Caco-2 (cell line): ENCODE measurements around the gene LTBP2. TPM values are rescaled to one million over a fixed set of nuclear protein-coding genes. Genes with fewer than 3 reads are reported as not detected.
A peak's percentile ranks its signal among the peaks of the same experiment; 100 is the strongest.

Experiments used
- BruUV-seq: library from RNA; stranded (reverse); fragments of 400-500 nt; replicated peaks from 2 replicates; lab custom pipeline; 2021; lab: Mats Ljungman, UMichigan
- CTCF ChIA-PET: fragments of 300-600 bp; sonication (Branson Sonifier 250); formaldehyde crosslinking; loops from one replicate; lab custom pipeline; 2022; ENCODE audit warnings: antibody characterized with exemption; lab: Charles Lee
- POLR2A ChIA-PET: fragments of 300-600 bp; sonication (Branson Sonifier 250); formaldehyde crosslinking; loops from one replicate; lab custom pipeline; 2022; ENCODE audit warnings: antibody characterized with exemption; lab: Charles Lee
- DNase-seq, 2 experiments: peaks; one replicate each; pipeline versions ENCODE4 v3.0.0 to v3.0.0-alpha.2; 2020 to 2022
- H3K27me3 ChIP-seq: replicated peaks from 2 replicates; pipeline ENCODE4 v1.6.0; 2011; ENCODE audit warnings: low read length; ENCODE audit not compliant: control insufficient read depth, insufficient read depth
- H3K36me3 ChIP-seq: 2 replicates; pipeline ENCODE4 v1.5.1; 2011; ENCODE audit warnings: low read length; ENCODE audit not compliant: control insufficient read depth, insufficient read depth
- H3K4me1 ChIP-seq: fragments of 250-450 bp; sonication (Bioruptor Pico); 2 replicates; pipeline ENCODE4 v1.5.1; 2020; ENCODE audit warnings: mild to moderate bottlenecking
- H3K4me3 ChIP-seq: 2 replicates; pipeline ENCODE4 v1.5.1; 2011; ENCODE audit warnings: low read depth, mild to moderate bottlenecking, control low read depth, low read length
- H3K9me3 ChIP-seq: fragments of 250-450 bp; sonication (Bioruptor Pico); 2 replicates; pipeline ENCODE4 v1.5.1; 2020; ENCODE audit warnings: mild to moderate bottlenecking, moderate library complexity
- H3K27ac Mint-ChIP-seq: one replicate; pipeline ENCODE4 v1.8.0; 2022; ENCODE audit warnings: mixed read lengths; ENCODE audit not compliant: unreplicated experiment
- H3K27me3 Mint-ChIP-seq: one replicate; pipeline ENCODE4 v1.8.0; 2022; ENCODE audit warnings: mixed read lengths; ENCODE audit not compliant: insufficient read depth, unreplicated experiment
- H3K36me3 Mint-ChIP-seq: one replicate; pipeline ENCODE4 v1.8.0; 2022; ENCODE audit warnings: mild to moderate bottlenecking, mixed read lengths; ENCODE audit not compliant: insufficient read depth, unreplicated experiment
- H3K4me1 Mint-ChIP-seq: one replicate; pipeline ENCODE4 v1.8.0; 2022; ENCODE audit warnings: low read depth, mixed read lengths; ENCODE audit not compliant: unreplicated experiment
- H3K4me3 Mint-ChIP-seq: one replicate; pipeline ENCODE4 v1.8.0; 2022; ENCODE audit warnings: mild to moderate bottlenecking, moderate library complexity, mixed read lengths; ENCODE audit not compliant: unreplicated experiment
- H3K9me3 Mint-ChIP-seq: one replicate; pipeline ENCODE4 v1.8.0; 2022; ENCODE audit warnings: mixed read lengths; ENCODE audit not compliant: unreplicated experiment
- CTCF ChIP-seq, 2 experiments: fragments of 200-600 bp in 1 of 2; IDR thresholded peaks; 1 replicate in 1 of 2; 2 replicates in 1 of 2; pipeline versions ENCODE4 v1.5.1 to v1.8.0; 2011 to 2022; ENCODE audit warnings: antibody characterized with exemption in 1 of 2, control low read depth in 1 of 2, inconsistent platforms in 1 of 2, low read depth in 1 of 2, low read length in 1 of 2, mild to moderate bottlenecking in 1 of 2, moderate library complexity in 1 of 2; ENCODE audit not compliant: insufficient read depth in 1 of 2, severe bottlenecking in 1 of 2, unreplicated experiment in 1 of 2
- intact Hi-C: fragments of 100-400 bp; cut with micrococcal nuclease; formaldehyde crosslinking; loops from one replicate; pipeline ENCODE4 v1.10.0; 2022; ENCODE audit not compliant: unreplicated experiment
- total RNA-seq: library from RNA; stranded (reverse); gene quantifications from 2 replicates; pipeline ENCODE4 v1.2.3, GENCODE V29; 2022

Gene LTBP2
- total RNA-seq, 1 experiment from 2014 or later = 0.86 TPM

- intact Hi-C loops = no loop called here
- Mint-ChIP-seq H3K27me3 (peaks cover 10% of the 10 kb centered on the region), H3K4me3 (no peak overlapping the region), H3K27ac (no peak overlapping the region), H3K9me3 (no peaks in the 10 kb centered on the region), H3K36me3 (no peaks in the 10 kb centered on the region), H3K4me1 (no peaks in the 10 kb centered on the region)
- no TSS peak for BruUV-seq
- CTCF ChIA-PET = interaction anchor here (0.9 to 1.6 kb wide), 5 partner anchors 11 to 66 kb away, joined by 3 to 7 read pairs (median 3); partner anchors contain the start of genes ISCA2 and NPC2
- no peaks in the 10 kb centered on the region for H3K27me3 ChIP-seq
- no peaks in the 10 kb centered on the region for H3K9me3 ChIP-seq
- no peaks in the 10 kb centered on the region for H3K36me3 ChIP-seq
- no peak for TF ChIP-seq CTCF (IDR thresholded peaks at IDR 0.05; ENCODE audit: insufficient read depth in 1 of 2, low read depth in 1 of 2, low read length in 1 of 2, severe bottlenecking in 1 of 2, unreplicated experiment in 1 of 2)
- no peak for DNase-seq
- H3K4me1 ChIP-seq = no peaks in the 10 kb centered on the region
- POLR2A ChIA-PET = no interaction called here
- no peak overlapping the region for H3K4me3 ChIP-seq
Measured at GRCh38 chr14:74508844-74509428, 103.1 kb downstream of the LTBP2 start.

GRCh38 chr14:74508292-74508731 is 103.7 kb downstream of the LTBP2 start:
- no TSS peak for BruUV-seq
- no peak overlapping the region for H3K4me3 Mint-ChIP-seq
- Histone ChIP-seq H3K4me3 (no peak overlapping the region), H3K4me1 (no peaks in the 10 kb centered on the region), H3K27me3 (no peaks in the 10 kb centered on the region), H3K9me3 (no peaks in the 10 kb centered on the region), H3K36me3 (no peaks in the 10 kb centered on the region)
- ChIA-PET CTCF (interaction anchor here (0.9 to 1.6 kb wide), 5 partner anchors 10 to 66 kb away, joined by 3 to 7 read pairs (median 3); partner anchors contain the start of genes ISCA2 and NPC2), POLR2A (no interaction called here)
- DNase-seq = no peak
- no peaks in the 10 kb centered on the region for H3K36me3 Mint-ChIP-seq
- H3K9me3 Mint-ChIP-seq = no peaks in the 10 kb centered on the region
- peak; percentile 30 to 69 for TF ChIP-seq CTCF (IDR thresholded peaks at IDR 0.05; ENCODE audit: insufficient read depth in 1 of 2, low read depth in 1 of 2, low read length in 1 of 2, severe bottlenecking in 1 of 2, unreplicated experiment in 1 of 2)
- intact Hi-C loops = no loop called here
- no peaks in the 10 kb centered on the region for H3K4me1 Mint-ChIP-seq
- H3K27me3 Mint-ChIP-seq = peaks cover 10% of the 10 kb centered on the region
- no peak overlapping the region for H3K27ac Mint-ChIP-seq

- no peak overlapping the region for H3K27ac Mint-ChIP-seq
- POLR2A ChIA-PET = no interaction called here
- H3K4me1 ChIP-seq = no peaks in the 10 kb centered on the region
Measured at GRCh38 chr14:74507840-74508239, 104.2 kb downstream of the LTBP2 start.

More at GRCh38 chr14:74507840-74508239, 104.2 kb downstream of the LTBP2 start:
- H3K36me3 Mint-ChIP-seq = no peaks in the 10 kb centered on the region
- H3K4me3 Mint-ChIP-seq = no peak overlapping the region
- no peak for DNase-seq
- H3K4me1 Mint-ChIP-seq = no peaks in the 10 kb centered on the region
- no peaks in the 10 kb centered on the region for H3K9me3 ChIP-seq
- no peaks in the 10 kb centered on the region for H3K27me3 ChIP-seq
- H3K36me3 ChIP-seq = no peaks in the 10 kb centered on the region
- TF ChIP-seq CTCF (IDR thresholded peaks at IDR 0.05; ENCODE audit: insufficient read depth in 1 of 2, low read depth in 1 of 2, low read length in 1 of 2, severe bottlenecking in 1 of 2, unreplicated experiment in 1 of 2) = no peak
- no TSS peak for BruUV-seq
- no peak overlapping the region for H3K4me3 ChIP-seq
- intact Hi-C loops = no loop called here
- CTCF ChIA-PET = interaction anchor here (1.2 to 1.6 kb wide), 3 partner anchors 14 to 67 kb away, joined by 3 to 7 read pairs (median 4); partner anchors contain the start of genes ISCA2 and NPC2
- H3K9me3 Mint-ChIP-seq = no peaks in the 10 kb centered on the region
- peaks cover 10% of the 10 kb centered on the region for H3K27me3 Mint-ChIP-seq
